HG03135 (cell line): ENCODE data around the gene STYXL1.

Experiments used
- ATAC-seq: cut with Tn5 transposase; IDR thresholded peaks from one replicate; pipeline ENCODE4 v1.9.1; 2021; ENCODE audit warnings: mild to moderate bottlenecking, moderate library complexity; ENCODE audit not compliant: unreplicated experiment

The STYXL1 gene

DNA sequence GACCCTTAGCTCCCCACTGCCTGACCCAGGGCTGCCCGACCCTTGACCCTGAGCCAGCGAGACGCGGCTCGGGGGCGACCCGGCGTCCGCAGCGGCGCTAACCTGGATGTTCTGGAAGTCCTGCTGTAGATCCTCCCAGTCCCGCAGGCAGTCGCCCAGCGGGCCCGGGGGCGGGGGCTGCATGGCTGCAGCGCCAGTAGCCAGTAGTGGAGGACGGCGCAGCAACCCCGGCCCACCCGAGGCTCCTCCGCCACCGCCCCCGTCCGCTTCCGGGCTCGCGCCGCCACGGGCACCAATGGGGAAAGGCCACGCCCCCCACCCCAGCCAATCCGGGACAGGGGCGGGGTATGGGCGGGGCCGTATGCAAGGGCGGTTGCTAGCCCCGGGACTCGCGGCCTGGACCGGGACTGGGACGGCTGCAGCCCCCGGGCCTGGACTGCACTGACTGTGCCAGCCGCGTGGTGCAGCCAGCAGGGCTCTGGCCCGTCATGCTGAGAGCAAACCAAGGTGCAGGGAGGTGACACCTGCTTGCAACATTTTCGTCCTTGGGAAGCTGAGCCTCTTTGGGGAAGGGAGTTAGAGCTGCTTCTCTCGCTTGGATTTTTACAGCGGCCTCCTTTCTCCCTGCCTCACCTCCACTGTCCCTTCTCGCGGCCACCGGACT, 53.3 kb downstream of the STYXL1 start, which contains the start of gene TMEM120A:
Gene TMEM120A (minus strand): TSS at position 208 of the 664 bp plus-strand sequence. CDS start 25 bp downstream, at position 183.
- peak; percentile 91 for ATAC-seq

DNA sequence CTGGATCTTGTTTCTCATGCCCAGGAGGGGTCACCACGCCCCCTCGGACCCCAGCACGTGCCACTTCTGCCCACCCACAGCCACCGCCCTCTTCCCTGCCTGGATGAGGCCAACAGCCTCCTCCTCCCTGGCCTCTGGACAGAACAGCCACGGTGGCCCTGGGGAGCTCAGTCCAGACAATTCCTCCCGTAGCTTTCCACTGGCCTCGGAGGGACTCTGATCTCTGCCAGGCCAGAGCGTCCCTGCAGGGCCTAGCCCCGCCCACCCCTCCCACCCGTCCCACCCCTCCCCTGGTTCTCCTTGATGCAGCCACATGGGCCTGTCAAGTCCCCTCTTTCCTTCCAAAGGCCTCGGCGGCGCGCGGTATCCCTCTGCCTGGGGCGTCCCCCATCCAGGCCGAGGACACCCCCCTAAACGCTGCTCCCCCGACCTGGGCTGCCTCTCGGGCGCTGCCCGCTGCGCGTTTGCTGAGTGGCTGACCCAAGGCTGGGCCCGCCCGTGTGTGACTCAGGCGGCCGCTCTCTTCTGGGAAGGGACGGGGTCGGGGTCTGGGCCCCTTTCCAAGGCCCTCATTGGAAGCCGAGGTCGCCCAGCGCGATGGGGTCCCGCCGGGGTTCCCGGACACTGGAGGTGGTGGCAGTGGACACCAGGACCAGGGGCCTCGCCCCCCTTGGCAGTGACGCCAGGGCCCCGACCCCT, 54.0 kb downstream of the STYXL1 start:
- ATAC-seq: peak; percentile 20

DNA sequence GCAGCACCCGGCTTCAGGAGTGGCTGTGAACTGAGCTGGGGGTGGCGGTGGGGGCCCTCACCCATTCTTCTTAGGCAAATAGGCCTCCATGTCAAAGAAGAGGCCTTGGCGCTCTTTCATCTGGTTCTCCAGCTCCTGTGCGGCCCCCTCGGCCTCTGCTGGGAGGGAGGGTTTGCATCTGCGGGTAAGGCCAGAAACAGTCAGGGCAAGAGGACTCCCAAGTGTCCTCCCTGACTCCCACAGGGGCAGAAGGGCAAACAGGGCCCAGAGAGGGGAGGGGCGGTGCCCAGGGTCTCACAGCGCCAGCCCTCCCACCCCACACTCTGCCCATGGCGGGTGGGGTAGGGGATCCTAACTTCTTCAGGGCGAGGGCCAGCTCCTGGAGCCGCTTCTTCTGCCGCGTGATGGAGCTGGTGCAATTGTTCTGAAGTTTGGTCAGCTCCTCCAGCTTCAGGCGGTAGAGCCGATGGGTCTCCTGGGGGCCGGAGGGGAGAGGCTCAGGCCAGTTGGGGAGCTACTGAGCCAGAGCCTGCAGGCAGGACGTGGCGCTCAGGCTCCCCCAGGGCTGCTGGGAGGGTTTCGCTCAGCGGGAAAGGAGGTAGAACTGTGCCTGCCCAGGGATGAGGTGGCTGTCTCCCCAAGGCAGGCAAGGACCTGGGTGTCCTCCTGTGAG, 55.6 kb downstream of the STYXL1 start:
- ATAC-seq: no peak

DNA sequence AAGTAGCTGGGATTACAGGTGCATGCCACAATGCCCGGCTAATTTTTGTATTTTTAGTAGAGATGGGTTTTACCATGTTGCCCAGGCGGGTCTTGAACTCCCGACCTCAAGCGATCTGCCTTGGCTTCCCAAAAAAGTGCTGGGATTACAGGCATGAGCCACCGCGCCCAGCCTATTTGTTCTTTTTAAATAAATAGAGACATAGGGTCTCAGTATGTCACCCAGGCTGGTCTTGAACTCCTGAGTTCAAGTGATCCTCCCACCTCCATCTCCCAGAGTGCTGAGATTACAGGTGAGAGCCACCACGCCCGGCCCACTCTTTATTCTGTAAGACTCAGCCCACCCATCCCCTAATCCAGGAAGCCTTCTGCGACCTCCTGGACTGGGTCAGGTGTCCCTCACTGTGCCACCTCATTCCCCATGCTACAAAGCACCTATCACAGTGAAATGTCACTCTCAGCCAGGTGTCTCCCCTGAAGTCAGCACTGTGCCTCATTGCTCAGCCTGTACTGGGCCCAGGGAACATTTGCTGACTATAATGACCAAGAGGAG, 56.2 kb downstream of the STYXL1 start:
- ATAC-seq: no peak

DNA sequence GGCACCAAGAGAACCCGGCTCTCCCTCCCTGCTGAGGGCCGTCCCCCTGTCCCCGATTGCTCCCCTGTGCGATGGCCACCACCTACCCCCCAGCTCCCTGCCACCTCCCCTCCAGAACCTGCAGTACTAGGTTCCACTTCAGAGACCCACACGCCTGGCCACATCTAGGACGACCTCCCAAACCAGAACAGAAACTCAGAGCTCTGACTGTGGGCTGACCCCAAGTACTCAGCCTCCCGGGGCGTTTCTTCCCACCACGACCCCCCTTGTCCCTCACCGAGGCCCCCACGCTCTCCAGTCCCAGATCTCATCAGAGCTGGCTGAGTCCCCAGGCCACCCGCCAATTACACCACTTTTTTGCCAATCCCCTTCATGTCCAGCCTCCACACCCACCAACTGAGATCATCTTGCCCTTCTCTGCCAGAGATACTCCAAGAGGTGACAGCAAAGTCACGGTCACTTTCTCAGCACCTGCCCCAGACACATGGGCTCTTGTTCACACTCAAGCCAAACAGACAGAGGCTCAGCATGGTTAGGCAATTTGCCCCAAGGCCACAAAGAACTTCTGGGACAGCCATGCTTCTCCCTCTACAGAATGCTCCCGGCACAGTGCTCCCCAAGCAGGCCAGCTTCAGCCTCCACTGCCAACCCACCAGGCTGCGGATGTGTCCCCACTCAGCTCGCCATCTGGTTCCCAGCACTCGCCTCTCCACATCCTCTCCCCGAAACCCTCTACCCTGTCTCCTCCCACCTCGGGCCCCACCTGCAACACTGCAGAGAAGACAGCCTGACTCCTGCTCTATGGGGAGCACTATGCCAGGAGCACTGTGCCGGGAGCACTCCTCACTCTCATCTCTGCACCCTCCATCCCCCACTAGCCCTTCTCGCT, 58.1 kb downstream of the STYXL1 start:
- no peak for ATAC-seq

DNA sequence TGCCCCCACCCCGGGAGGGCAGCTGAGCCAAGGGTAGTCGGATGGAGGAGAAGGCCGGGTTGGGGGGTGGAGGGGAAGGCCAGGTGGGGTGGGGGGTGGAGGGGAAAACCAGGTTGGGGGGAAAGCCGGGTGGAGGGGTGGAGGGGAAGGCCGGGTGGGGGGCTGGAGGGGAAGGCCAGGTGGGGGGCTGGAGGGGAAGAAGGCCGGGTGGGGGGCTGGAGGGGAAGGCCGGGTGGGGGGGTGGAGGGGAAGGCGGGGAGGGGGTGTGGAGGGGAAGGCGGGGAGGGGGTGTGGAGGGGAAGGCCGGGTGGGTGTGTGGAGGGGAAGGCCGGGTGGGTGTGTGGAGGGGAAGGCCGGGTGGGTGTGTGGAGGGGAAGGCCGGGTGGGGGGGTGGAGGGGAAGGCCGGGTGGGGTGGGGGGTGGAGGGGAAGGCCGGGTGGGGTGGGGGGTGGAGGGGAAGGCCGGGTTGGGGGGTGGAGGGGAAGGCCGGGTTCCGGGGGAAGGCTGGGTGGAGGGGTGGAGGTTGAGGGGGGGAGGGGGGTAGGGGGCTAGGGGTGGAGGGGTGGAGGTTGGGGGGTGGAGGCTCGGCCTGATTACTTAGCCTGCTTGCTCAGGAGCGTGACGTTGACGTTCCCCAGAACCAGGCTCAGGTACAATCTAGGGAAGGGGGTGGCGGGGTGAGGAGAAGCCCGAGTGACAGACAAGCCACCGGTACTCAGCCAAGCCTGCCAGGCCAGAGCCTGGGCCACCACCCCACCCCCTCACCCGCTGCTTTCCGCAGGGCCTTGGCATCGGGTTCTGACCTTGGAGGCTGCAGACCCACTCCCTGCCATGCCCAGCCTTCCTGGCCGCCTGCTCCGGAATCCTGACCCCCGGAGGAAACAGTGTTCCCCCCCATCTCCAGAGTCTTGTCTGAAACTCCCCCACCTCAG, 59.0 kb downstream of the STYXL1 start:
- no peak for ATAC-seq

DNA sequence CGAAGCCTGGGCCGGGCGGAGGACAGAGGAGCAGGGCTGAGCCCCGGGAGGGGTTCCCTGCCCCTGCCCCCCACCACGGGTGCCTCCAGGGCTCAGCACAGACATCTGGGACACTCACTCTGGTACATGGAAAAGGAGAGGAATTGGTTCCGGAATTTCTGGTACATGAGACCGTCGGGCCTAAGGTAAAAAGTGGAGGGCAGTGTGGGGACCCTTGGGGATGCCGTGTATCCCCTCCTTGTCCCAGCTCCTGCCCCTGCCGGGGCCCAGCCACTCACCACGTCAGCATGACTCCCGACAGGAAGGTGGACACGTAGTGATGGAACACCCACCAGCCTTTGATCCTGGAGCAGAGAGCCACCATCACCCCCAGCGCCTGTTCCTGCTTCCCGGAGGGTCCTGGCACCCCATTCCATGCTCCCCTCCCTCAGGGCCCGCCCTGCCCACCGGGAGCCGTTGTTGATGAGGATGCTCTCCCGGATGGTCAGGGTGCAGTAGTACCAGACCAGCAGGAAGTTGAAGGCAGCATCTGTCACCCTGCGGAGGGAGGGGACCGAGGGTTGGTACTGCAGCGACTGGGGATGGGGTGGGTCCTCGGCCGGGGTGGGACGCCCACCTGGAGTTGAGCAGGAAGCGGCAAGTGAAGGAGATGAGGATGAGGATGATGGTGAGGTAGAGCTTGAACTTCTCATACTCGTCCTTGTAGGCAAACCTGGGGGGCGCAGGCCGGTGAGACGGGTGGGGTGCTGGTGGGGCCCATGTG, 59.8 kb downstream of the STYXL1 start:
- no peak for ATAC-seq

DNA sequence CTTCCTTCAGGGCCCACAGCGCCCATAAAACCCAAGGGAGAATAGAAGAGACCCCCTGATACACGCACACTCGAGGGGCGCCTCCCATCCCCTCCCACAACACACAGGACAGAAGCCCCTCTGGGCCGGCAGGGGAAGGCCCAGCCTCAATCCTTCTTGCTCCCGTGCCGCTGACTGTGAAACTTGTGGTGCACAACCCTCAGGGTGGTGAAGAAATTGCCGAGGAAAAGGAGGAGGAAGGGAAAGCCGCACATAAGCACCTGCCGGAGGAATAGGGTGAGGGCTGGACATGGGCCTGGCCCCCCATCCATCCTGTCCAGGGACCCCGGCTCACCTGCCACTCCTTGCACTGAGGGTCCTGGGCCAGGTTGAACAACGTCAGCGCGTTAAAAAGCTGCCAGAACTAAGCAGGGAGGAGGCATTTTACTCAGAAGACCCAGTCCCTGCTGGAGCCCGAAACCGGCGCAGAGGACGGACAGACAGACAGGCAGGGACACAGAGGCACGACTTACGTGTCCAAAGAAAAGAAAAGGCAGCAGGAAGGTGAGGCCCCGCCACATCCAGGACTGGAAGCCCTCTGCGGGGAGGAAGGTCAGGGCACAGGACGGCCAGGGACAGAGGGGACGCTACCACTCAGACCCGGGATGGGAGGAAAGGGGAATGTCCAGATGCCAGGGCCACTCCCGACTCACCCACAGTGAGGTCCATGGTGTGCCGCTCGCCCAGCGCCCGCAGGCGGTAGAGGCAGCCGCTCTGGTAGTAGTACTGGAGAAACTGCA, 60.6 kb downstream of the STYXL1 start:
- no peak for ATAC-seq

DNA sequence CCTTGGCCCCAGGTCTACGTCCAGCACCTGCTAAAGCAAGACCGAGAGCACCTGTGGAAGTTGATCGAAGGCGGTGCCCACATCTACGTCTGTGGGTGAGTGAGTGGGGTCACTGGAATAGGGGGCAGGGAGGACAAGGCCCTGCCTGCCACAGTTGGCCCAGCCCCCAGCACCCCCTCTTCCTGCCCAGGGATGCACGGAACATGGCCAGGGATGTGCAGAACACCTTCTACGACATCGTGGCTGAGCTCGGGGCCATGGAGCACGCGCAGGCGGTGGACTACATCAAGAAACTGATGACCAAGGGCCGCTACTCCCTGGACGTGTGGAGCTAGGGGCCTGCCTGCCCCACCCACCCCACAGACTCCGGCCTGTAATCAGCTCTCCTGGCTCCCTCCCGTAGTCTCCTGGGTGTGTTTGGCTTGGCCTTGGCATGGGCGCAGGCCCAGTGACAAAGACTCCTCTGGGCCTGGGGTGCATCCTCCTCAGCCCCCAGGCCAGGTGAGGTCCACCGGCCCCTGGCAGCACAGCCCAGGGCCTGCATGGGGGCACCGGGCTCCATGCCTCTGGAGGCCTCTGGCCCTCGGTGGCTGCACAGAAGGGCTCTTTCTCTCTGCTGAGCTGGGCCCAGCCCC, 61.5 kb downstream of the STYXL1 start:
- ATAC-seq: no peak

DNA sequence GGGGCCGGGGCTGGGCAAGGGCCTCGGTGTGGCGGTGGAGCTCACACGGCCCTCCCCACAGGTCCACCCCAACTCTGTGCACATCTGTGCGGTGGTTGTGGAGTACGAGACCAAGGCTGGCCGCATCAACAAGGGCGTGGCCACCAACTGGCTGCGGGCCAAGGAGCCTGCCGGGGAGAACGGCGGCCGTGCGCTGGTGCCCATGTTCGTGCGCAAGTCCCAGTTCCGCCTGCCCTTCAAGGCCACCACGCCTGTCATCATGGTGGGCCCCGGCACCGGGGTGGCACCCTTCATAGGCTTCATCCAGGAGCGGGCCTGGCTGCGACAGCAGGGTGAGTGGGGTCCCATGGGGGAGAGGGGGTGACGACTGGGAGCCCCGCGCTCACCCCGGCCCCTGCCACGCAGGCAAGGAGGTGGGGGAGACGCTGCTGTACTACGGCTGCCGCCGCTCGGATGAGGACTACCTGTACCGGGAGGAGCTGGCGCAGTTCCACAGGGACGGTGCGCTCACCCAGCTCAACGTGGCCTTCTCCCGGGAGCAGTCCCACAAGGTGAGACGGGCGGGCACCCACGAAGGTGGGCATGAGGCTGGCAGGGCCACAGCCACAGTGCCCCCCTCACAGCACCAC, 62.2 kb downstream of the STYXL1 start:
- no peak for ATAC-seq

DNA sequence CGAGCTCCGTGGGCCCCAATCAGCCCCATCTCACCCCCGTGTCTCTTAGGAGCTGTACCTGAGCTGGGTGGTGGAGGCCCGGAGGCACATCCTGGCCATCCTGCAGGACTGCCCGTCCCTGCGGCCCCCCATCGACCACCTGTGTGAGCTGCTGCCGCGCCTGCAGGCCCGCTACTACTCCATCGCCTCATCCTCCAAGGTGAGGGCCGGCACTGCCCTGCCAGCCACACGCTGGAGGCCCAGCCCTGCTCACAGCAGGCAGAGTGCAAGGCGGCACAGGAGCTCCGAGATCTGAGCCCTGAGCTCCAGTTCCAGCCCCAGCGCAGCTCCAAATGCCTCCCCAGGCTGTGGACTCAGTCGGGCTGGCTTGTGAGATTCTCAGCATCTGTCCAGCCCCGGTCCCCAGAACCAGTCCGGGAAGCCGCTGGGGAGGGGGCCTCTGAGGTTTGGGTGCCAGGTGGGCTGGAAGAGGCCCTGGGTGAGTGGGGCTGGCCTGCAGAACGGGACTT, 62.7 kb downstream of the STYXL1 start:
- no peak for ATAC-seq

DNA sequence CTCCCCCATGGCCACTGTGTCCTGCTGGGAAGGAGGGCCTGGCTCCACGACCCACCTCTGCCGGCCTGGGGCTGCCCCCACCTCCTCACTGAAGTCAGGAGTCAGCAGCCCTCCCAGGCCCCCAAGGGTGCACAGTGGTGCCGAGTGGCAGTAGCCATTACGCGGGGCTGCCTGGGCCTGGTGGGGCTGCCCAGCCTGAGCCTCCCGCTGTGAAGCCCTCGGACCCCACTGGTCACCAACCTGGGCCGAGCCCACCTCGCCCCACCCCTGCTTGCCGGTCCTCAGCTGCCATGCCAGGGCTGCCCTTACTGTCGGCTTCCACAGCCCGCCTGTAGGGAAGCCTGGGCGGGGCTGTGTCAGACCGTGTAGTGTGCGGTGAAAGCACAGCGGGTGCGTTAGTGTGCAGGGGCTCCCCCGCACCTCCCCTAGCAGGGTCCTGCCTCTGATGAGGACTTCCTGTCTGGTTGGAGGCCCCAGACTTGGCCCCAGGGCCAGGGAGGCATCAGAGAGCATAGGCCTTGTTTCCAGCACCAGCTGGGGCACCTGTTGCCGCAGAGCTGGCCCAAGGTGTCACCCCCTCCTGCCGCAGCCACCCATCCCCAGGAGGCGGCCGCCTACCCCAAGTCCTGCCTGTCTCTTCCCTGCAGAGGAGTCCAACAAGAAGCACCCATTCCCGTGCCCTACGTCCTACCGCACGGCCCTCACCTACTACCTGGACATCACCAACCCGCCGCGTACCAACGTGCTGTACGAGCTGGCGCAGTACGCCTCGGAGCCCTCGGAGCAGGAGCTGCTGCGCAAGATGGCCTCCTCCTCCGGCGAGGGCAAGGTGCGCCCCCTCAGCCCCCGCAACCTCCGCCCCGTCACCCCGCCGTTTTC, 63.4 kb downstream of the STYXL1 start:
- no peak for ATAC-seq

DNA sequence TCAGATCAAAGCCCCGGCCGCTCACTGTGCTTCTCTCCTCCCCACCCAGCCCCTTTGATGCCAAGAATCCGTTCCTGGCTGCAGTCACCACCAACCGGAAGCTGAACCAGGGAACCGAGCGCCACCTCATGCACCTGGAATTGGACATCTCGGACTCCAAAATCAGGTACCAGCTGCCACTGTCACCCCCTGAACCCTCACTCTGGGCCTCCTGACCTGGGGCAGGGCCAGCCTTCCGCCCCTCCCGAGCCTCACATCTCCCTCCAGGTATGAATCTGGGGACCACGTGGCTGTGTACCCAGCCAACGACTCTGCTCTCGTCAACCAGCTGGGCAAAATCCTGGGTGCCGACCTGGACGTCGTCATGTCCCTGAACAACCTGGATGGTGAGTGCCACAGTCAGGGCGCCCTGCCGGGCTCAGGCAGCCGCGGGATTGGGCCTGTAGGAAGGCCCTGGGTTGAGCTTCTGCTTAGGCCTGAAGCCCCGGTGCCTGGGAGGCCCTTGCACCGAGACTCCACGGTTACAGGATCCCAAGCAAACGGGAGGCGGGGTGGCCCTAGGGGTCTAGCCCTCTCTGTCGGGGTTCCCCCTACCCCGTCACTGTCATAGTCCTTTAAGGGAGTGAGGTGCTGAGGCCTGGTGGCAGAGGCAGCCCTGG, 64.2 kb downstream of the STYXL1 start:
- no peak for ATAC-seq

DNA sequence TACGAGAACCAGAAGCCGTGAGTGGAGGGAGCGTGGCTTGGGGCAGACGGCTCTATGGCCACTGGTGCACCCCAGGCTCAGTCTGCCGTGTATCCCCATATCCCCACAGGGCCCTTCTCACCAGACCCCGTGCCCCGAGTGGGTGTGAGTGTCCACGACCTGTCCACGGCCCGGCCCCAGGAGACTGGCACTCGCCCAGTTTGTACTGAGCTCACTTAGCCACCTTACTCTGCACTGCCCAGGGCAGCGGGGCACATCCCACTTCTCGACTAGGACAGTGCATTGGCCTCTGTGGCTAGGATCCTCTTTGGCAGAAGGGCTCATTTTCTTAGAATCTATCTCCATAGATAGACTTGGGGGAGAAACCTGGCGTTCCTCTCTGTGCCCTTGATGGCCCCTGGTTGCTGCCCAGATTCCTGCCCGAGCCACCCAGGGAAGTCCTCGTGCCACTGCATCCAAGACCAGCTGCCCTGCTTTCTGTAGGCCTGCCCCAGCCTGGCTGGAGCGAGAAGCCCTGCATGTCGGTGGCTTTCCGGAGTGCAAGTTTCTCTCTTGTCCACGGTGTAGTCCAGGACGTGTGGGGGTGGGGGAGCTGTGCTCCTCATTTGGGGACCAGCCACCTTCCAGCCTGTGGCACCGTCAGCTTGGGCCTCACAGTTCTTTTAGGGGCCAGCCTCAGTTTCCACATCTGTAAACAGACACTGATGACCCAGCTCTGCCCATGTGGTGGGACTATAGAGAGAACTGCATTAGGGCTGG, 65.3 kb downstream of the STYXL1 start:
- ATAC-seq: no peak
